ENCODE data around the gene CDH13.

The CDH13 gene

DNA sequence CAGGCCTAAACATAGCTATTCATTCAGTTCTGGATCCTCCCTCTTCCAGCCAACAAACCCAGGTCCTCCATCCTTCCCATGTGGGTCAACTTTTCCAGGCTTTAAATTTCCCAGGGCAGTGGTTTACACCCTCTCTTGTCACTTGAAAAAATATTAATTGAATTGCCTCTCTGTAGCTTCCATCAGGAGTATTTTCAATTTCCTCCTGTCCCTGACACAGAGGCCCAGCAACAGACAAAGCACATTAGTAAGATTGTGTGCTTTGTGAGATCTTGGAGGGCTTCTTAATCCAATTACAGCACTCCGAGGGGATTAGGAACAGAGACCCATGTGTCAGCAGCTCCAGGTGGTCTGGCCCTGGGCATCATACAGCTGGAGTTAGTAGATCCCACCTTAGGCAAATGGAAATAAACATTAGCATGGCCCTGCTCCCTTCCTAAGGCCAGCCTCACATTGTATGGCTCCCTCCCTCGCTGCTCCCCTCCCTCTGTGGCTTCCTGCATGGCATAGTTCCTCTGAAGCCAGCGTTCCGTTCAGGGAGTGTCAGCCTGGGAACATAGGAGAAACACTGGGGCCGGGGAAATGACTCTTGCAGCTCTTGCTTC, 1048.3 kb downstream of the CDH13 start:
- TF ChIP-seq CTCF (IDR thresholded peaks at IDR 0.05; ENCODE audit: low read depth, low read length) = no peak
- no peak overlapping the region for H3K4me3 ChIP-seq (ENCODE audit: low read depth, low read length)
- DNase-seq (ENCODE audit: low read depth, low spot score) = no peak
- in situ Hi-C loops (cut with HindIII; ENCODE audit: low sequenced_read_pairs) = no loop called here

GRCh38 chr16:83676086-83676485, 1049.3 kb downstream of the CDH13 start:
- in situ Hi-C loops (cut with HindIII; ENCODE audit: low sequenced_read_pairs) = no loop called here
- no peak for DNase-seq (ENCODE audit: low read depth, low spot score)
- no peak overlapping the region for H3K4me3 ChIP-seq (ENCODE audit: low read depth, low read length)
- TF ChIP-seq CTCF (IDR thresholded peaks at IDR 0.05; ENCODE audit: low read depth, low read length) = no peak

DNA sequence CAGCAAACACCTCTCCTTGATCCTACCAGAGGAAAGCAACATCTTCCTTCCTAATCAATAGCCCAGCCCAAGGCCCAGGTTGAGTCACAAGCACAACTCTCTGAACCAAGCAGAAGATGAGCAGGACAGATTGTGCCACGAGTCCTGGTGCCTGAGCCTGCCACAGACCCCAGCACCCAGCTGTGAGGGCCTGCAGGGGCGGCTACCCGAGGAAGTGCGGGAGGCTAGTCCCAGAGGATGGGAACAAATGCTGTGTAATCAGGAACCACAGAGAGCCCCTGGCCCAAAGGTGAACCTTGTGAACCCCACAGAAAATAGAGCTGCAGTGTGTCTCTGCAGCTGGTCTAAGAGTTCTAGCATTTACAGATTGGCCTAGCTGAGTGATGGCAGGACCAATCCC, 1054.2 kb downstream of the CDH13 start:
- in situ Hi-C loops (cut with HindIII; ENCODE audit: low sequenced_read_pairs) = no loop called here
- no peak overlapping the region for H3K4me3 ChIP-seq (ENCODE audit: low read depth, low read length)
- no peak for TF ChIP-seq CTCF (IDR thresholded peaks at IDR 0.05; ENCODE audit: low read depth, low read length)
- DNase-seq (ENCODE audit: low read depth, low spot score) = no peak

DNA sequence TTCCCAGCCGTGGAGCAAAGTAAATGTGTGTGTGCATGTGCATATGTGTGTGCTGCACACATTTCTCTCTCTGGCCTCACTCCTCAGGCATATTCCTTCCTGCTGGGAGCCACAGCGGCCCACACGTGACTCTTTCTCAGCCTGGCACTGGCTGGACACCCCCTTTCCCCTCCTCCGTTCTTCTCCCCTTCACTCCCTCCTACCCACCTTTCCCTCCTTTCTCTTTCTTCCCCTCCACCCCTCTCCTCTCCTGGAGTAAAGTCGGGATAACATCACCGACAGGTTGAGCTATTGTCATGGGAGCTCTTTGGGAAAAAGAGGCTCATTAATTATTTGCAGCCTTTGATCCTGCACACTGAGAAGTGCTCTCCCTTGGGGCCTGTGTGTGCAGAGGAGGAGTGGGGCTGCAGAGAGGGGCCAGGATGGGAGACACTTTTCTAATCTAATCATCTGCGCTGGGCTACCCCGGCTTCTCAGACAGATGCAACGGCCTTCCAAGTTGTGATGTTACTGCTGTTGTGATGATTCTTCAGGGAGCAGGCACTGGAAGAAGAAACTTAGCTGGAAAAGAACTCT, 1054.7 kb downstream of the CDH13 start:
- no peak overlapping the region for H3K4me3 ChIP-seq (ENCODE audit: low read depth, low read length)
- in situ Hi-C loops (cut with HindIII; ENCODE audit: low sequenced_read_pairs) = no loop called here
- no peak for TF ChIP-seq CTCF (IDR thresholded peaks at IDR 0.05; ENCODE audit: low read depth, low read length)
- DNase-seq (ENCODE audit: low read depth, low spot score) = no peak

DNA sequence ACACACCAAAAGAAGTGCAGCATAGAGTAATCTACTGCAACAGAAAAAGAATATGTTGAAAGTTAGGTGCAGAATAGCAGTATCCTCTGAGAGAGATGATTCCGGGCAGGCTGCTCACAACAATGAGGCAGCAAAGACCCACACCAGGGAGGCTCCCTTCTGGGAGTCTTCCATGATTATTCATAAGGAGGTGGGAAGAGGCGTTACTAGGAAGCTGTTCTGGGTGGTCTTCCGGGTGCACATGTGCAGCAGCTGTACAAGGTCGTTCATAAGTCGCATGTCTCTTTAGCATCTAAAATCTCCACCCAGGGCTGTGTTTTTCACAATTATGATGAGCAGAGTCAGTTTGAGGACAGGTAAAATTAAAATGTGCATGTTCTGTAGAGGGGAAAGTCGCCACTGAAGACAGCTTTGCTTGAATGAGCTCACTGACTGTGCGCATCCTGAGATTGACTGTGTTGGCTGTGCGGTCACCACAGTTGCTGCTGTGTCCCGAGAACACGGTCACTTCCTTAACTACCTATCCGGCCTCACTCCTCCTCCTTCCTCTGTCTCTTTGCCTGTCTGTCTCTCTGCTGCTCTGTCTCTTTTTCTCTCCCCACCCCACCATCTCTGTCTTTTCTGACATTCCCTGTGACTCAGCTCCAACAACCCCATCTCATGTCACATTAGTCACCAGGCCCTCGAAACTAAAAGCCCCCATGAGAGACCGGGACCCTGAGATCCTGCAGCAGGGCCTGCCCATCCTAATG, 1055.5 kb downstream of the CDH13 start:
- no peak for TF ChIP-seq CTCF (IDR thresholded peaks at IDR 0.05; ENCODE audit: low read depth, low read length)
- no peak for DNase-seq (ENCODE audit: low read depth, low spot score)
- in situ Hi-C loops (cut with HindIII; ENCODE audit: low sequenced_read_pairs) = no loop called here
- no peak overlapping the region for H3K4me3 ChIP-seq (ENCODE audit: low read depth, low read length)

DNA sequence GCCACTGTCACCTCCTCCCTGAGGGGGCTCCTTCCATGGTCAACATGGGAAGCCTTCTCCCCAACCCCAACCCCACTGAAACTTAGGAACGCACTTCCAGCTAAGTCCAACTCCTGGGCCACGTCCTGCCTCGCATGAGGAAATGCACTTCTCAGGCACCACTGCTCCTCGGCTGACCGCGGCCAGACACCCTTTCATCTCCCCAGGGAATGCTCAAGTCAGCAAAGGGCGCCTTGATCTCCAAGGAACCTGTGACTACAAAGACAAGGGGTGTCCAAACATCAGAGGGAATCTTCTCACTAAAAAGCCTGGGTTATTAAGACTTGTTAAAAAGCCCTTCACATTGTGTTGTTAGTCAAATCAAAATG, 1056.1 kb downstream of the CDH13 start:
- TF ChIP-seq CTCF (IDR thresholded peaks at IDR 0.05; ENCODE audit: low read depth, low read length) = no peak
- in situ Hi-C loops (cut with HindIII; ENCODE audit: low sequenced_read_pairs) = no loop called here
- DNase-seq (ENCODE audit: low read depth, low spot score) = no peak
- no peak overlapping the region for H3K4me3 ChIP-seq (ENCODE audit: low read depth, low read length)

All from astrocyte of the spinal cord (primary cell).